HEK293 (cell line): ENCODE data around the gene CARD8.

ENCODE experiments used
- CTCF ChIA-PET: fragments of 350-600 bp; formaldehyde crosslinking; extraction: SDS; loops from one replicate; lab custom pipeline; 2021; ENCODE audit warnings: antibody characterized with exemption; lab: Yijun Ruan, JAX
- POLR2A ChIA-PET: fragments of 300-600 bp; formaldehyde crosslinking; extraction: SDS; loops from one replicate; lab custom pipeline; 2020; ENCODE audit warnings: antibody characterized with exemption, inconsistent platforms; lab: Yijun Ruan, JAX
- H3K27ac ChIP-seq: fragments of 200-500 bp; sonication (Bioruptor generic); 2 replicates; pipeline ENCODE4 v1.5.1; 2014; ENCODE audit warnings: low read depth, low read length, control low read depth, inconsistent platforms; ENCODE audit errors: extremely low read depth
- H3K36me3 ChIP-seq, 2 experiments: fragments of 200-500 bp in 1 of 2; sonication (Bioruptor generic) in 1 of 2; 1 replicate in 1 of 2; 2 replicates in 1 of 2; pipeline ENCODE4 v1.5.1; 2014 to 2017; ENCODE audit warnings: inconsistent platforms in 2 of 2, low read length in 2 of 2; ENCODE audit not compliant: control insufficient read depth in 2 of 2, insufficient read depth in 1 of 2
- H3K4me1 ChIP-seq: fragments of 200-500 bp; sonication (Bioruptor generic); 2 replicates; pipeline ENCODE4 v1.5.1; 2014; ENCODE audit warnings: mild to moderate bottlenecking, low read length, inconsistent platforms; ENCODE audit not compliant: control insufficient read depth, insufficient read depth
- H3K4me3 ChIP-seq: 2 replicates; pipeline ENCODE4 v1.5.1; 2011; ENCODE audit warnings: low read depth, mild to moderate bottlenecking, control low read depth, low read length, moderate library complexity
- H3K9me3 ChIP-seq: fragments of 200-500 bp; sonication (Bioruptor generic); 2 replicates; pipeline ENCODE4 v1.5.1; 2014; ENCODE audit warnings: low read depth, low read length, inconsistent platforms; ENCODE audit not compliant: control insufficient read depth, insufficient read depth
- GLI2 ChIP-seq: fragments of 450-650 bp; formaldehyde crosslinking; IDR thresholded peaks from 2 replicates; pipeline ENCODE4; 2017; ENCODE audit warnings: missing biosample characterization, missing genetic modification characterization, low read depth, borderline replicate concordance
- ZBTB17 ChIP-seq: fragments of 450-650 bp; formaldehyde crosslinking; IDR thresholded peaks from 2 replicates; pipeline ENCODE4 v1.5.1; 2016; ENCODE audit warnings: missing biosample characterization, missing genetic modification characterization
- ZFP37 ChIP-seq: fragments of 450-650 bp; formaldehyde crosslinking; IDR thresholded peaks from 2 replicates; pipeline ENCODE4 v1.5.1; 2016; ENCODE audit warnings: missing biosample characterization, missing genetic modification characterization
- ZNF157 ChIP-seq: fragments of 450-650 bp; formaldehyde crosslinking; IDR thresholded peaks from 2 replicates; pipeline ENCODE4 v1.5.1; 2016; ENCODE audit warnings: missing biosample characterization, missing genetic modification characterization
- ZNF184 ChIP-seq: fragments of 450-650 bp; IDR thresholded peaks from 2 replicates; pipeline ENCODE4 v1.5.1; 2018; ENCODE audit warnings: missing biosample characterization, mild to moderate bottlenecking, missing genetic modification characterization
- ZNF585B ChIP-seq: fragments of 450-650 bp; formaldehyde crosslinking; IDR thresholded peaks from 2 replicates; pipeline ENCODE4 v1.5.1; 2016; ENCODE audit warnings: missing biosample characterization, missing genetic modification characterization
- ZNF600 ChIP-seq: fragments of 450-650 bp; formaldehyde crosslinking; IDR thresholded peaks from 2 replicates; pipeline ENCODE4 v1.5.1; 2016; ENCODE audit warnings: missing biosample characterization, missing genetic modification characterization
- ZNF610 ChIP-seq: fragments of 450-650 bp; formaldehyde crosslinking; IDR thresholded peaks from 2 replicates; pipeline ENCODE4 v1.5.1; 2016; ENCODE audit warnings: missing biosample characterization, missing genetic modification characterization, borderline replicate concordance
- ZNF830 ChIP-seq: fragments of 450-650 bp; IDR thresholded peaks from 2 replicates; pipeline ENCODE4 v1.5.0; 2018; ENCODE audit warnings: missing biosample characterization, missing genetic modification characterization, low read depth, mild to moderate bottlenecking, moderate library complexity
- TF ChIP-seq, protein P1 (sequence below): fragments of 450-650 bp; formaldehyde crosslinking; IDR thresholded peaks from 2 replicates; pipeline ENCODE4 v1.5.1; 2017; ENCODE audit warnings: missing biosample characterization, missing genetic modification characterization

Gene CARD8

DNA sequence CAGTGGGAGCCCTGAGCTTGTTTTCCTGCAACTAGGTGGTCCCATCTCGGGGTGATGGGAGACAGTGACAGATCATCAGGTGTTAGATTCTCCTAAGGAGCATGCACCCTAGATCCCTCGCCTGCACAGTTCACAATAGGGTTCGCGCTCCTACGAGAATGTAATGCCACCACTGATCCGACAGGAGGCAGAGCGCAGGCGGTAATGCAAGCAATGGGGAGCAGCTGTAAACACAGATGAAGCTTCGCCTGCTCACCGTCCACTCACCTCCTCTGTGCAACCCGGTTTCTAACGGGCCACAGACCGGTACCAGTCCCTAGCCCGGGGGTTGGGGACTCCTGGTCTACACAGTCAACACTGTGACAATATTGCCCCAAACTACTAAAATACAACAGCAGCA lies 38.8 kb downstream of the CARD8 start:
- no peak overlapping the region for H3K4me3 ChIP-seq
- H3K36me3 ChIP-seq: peaks cover 4 to 35% of the 10 kb centered on the region in 2 experiments; a peak in 2 of 3 replicates
- CTCF ChIA-PET: interaction anchor here (1.6 kb wide), 1 partner anchor 9 kb away, joined by 5 read pairs; no protein-coding TSS in a partner anchor
- TF ChIP-seq ZNF830: no peak
- TF ChIP-seq ZNF610 (tag by site-specific recombination): peak; percentile 95
- no peaks in the 10 kb centered on the region for H3K4me1 ChIP-seq
- H3K9me3 ChIP-seq: no peaks in the 10 kb centered on the region
- no peak overlapping the region for H3K27ac ChIP-seq
- POLR2A ChIA-PET: interaction anchor here (3.0 kb wide), 1 partner anchor 13 kb away, joined by 10 read pairs; no protein-coding TSS in a partner anchor

DNA sequence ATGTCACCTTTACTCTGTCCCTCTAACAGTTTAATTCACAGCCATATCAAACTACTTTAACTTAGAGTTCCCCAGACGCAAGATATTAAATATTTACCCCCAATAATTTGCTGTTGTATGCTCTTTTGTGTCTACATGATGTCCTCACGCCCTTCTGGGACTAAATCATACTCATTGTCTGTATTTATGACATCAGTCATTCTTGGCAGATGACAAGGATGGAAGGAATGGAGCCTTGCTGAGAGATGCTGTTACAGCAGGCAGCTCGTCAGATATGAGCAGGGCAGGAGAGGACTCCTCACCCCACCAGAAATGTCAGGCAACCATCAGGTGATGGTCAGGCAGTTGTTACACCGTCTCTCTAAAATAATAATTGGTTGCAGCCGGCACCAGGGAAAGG lies 41.8 kb downstream of the CARD8 start:
- Histone ChIP-seq H3K4me3 (no peak overlapping the region), H3K27ac (no peak overlapping the region), H3K4me1 (no peaks in the 10 kb centered on the region), H3K36me3 (peaks cover 0 to 37% of the 10 kb centered on the region in 2 experiments), H3K9me3 (no peaks in the 10 kb centered on the region)
- TF ChIP-seq ZNF600 (tag by site-specific recombination) (no peak), ZNF157 (no peak)
- POLR2A ChIA-PET: interaction anchor here (3.0 kb wide), 1 partner anchor 10 kb away, joined by 10 read pairs; no protein-coding TSS in a partner anchor
- CTCF ChIA-PET: interaction anchor here (0.6 kb wide), 1 partner anchor 121 kb away, joined by 4 read pairs; no protein-coding TSS in a partner anchor

DNA sequence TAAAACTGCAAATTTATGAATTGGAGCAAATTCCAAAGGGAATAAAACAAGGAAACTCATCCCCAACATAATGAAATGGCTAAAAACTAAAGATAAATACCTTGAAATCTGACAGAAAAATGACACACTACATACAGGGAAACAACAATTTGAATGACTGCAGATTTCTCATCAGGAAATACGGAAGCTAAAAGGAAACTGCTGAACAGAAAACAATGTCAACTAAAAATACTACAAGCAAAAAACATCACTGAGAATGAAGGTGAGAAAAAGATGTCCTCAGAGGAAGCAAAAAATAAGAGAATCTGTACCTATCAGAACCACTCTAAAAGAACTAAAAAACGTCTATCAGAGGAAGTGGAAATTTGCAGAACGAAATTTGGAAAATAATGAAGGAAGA lies 45.7 kb downstream of the CARD8 start:
- Histone ChIP-seq H3K4me3 (no peak overlapping the region), H3K27ac (no peak overlapping the region), H3K4me1 (no peaks in the 10 kb centered on the region), H3K9me3 (no peaks in the 10 kb centered on the region), H3K36me3 (peaks cover 0 to 18% of the 10 kb centered on the region in 2 experiments)
- ChIA-PET POLR2A (no interaction called here), CTCF (no interaction called here)
- TF ChIP-seq ZNF184 (tag by site-specific recombination) (no peak), ZNF585B (no peak), ZFP37 (no peak)
- TF ChIP-seq, protein P1, sequence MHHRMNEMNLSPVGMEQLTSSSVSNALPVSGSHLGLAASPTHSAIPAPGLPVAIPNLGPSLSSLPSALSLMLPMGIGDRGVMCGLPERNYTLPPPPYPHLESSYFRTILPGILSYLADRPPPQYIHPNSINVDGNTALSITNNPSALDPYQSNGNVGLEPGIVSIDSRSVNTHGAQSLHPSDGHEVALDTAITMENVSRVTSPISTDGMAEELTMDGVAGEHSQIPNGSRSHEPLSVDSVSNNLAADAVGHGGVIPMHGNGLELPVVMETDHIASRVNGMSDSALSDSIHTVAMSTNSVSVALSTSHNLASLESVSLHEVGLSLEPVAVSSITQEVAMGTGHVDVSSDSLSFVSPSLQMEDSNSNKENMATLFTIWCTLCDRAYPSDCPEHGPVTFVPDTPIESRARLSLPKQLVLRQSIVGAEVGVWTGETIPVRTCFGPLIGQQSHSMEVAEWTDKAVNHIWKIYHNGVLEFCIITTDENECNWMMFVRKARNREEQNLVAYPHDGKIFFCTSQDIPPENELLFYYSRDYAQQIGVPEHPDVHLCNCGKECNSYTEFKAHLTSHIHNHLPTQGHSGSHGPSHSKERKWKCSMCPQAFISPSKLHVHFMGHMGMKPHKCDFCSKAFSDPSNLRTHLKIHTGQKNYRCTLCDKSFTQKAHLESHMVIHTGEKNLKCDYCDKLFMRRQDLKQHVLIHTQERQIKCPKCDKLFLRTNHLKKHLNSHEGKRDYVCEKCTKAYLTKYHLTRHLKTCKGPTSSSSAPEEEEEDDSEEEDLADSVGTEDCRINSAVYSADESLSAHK (tag by site-specific recombination): no peak

- no peak for TF ChIP-seq GLI2
- peak; percentile 26; the same call in 1 of the 2 replicates for TF ChIP-seq ZBTB17
- TF ChIP-seq, all 188 proteins: peak for 1
- no peak overlapping the region for H3K4me3 ChIP-seq
- ChIA-PET POLR2A (interaction anchor here (0.6 to 1.3 kb wide), 3 partner anchors 9 to 208 kb away, joined by 3 to 6 read pairs (median 3); no protein-coding TSS in a partner anchor), CTCF (no interaction called here)
- H3K36me3 ChIP-seq: peaks cover 0 to 3% of the 10 kb centered on the region in 2 experiments; a peak in 2 of 3 replicates
- no peaks in the 10 kb centered on the region for H3K9me3 ChIP-seq
- H3K27ac ChIP-seq: no peak overlapping the region
- H3K4me1 ChIP-seq: peaks cover 5% of the 10 kb centered on the region; the same call in 1 of the 2 replicates
Observed at GRCh38 chr19:48206397-48207093, 49.2 kb downstream of the CARD8 start.
